Thyroid gland (tissue), 4 donors: ENCODE data around the gene KRT17.

Experiments
- POLR2A ChIP-seq, 2 donors: fragments of 450-650 bp; IDR thresholded peaks; one replicate each; pipeline ENCODE4 v1.6.1; 2017; ENCODE audit warnings: antibody characterized with exemption in 2 of 2, mild to moderate bottlenecking in 2 of 2, moderate library complexity in 1 of 2
- TF ChIP-seq, protein P1 (sequence below), 6 experiments: fragments of 200-600 bp in 3 of 6; fragments of 450-650 bp in 3 of 6; sonication (generic) in 3 of 6; IDR thresholded peaks; one replicate each; pipeline ENCODE4 v1.5.1; 2016 to 2019; ENCODE audit warnings: antibody characterized with exemption in 6 of 6, mild to moderate bottlenecking in 2 of 6, inconsistent platforms in 1 of 6, moderate library complexity in 1 of 6

GRCh38 chr17:41585301-41586056, 38.9 kb downstream of the KRT17 start:
- TF ChIP-seq, protein P1, sequence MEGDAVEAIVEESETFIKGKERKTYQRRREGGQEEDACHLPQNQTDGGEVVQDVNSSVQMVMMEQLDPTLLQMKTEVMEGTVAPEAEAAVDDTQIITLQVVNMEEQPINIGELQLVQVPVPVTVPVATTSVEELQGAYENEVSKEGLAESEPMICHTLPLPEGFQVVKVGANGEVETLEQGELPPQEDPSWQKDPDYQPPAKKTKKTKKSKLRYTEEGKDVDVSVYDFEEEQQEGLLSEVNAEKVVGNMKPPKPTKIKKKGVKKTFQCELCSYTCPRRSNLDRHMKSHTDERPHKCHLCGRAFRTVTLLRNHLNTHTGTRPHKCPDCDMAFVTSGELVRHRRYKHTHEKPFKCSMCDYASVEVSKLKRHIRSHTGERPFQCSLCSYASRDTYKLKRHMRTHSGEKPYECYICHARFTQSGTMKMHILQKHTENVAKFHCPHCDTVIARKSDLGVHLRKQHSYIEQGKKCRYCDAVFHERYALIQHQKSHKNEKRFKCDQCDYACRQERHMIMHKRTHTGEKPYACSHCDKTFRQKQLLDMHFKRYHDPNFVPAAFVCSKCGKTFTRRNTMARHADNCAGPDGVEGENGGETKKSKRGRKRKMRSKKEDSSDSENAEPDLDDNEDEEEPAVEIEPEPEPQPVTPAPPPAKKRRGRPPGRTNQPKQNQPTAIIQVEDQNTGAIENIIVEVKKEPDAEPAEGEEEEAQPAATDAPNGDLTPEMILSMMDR (IDR thresholded peaks at IDR 0.05) = no peak
- TF ChIP-seq POLR2A (IDR thresholded peaks at IDR 0.05) = no peak
